ENCODE results near the gene NPC1.
"Not testable (repeated sequence)": the region's sequence is repeated elsewhere in the genome, so short reads cannot be mapped to it uniquely, and the experiment has no call there.

The NPC1 gene

DNA sequence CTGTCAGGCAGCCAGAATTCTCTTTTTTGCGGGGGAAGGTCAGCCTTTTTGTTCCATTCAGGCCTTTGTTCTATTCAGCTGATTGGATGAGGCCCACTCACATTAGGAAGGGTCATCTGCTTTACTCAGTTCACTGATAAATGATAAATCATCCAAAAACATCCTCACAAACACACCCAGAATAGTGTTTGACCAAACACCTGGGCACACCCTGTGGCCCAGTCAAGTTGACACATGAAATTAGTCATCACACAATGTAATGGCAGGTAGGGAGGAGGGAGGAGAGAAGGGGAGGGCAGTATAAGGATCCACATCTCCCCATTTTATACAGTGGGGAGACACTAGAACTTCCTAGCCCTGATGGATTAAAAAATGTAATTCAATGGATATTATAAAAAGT lies 91.3 kb downstream of the NPC1 start:
- no peaks in the 10 kb centered on the region for H3K9me3 ChIP-seq (ENCODE audit: low read length)
- H3K4me1 ChIP-seq (ENCODE audit: insufficient read depth, low read length), result peaks cover 10% of the 10 kb centered on the region
- no peak overlapping the region for H3K4me3 ChIP-seq (ENCODE audit: low read length)

DNA sequence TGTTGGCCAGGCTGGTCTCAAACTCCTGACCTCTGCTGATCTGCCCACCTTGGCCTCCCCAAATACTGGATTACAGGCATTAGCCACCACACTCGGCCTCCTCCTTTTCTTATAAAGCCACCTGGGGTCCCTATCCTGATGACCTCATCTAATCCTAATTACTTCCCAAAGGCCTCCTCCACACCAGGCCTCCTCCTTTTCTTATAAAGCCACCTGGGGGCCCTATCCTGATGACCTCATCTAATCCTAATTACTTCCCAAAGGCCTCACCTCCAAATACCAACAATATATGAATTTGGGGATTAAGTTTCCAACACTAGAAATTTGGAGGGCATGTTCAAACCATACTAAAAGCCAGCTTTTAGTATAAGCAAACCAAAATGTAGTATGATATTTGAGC lies 92.7 kb downstream of the NPC1 start:
- Histone ChIP-seq H3K27me3 (ENCODE audit: insufficient read depth, low read length) (no peaks in the 10 kb centered on the region), H3K9me3 (ENCODE audit: low read length) (no peaks in the 10 kb centered on the region), H3K36me3 (ENCODE audit: insufficient read depth, low read length) (no peaks in the 10 kb centered on the region), H3K4me3 (ENCODE audit: low read length) (no peak overlapping the region), H3K4me1 (ENCODE audit: insufficient read depth, low read length) (peaks cover 10% of the 10 kb centered on the region), H2AFZ (ENCODE audit: low read depth, low read length) (no peak overlapping the region)

More for the DNA sequence above, 91.3 kb downstream of the NPC1 start:
- Histone ChIP-seq H2AFZ (ENCODE audit: low read depth, low read length) (no peak overlapping the region), H3K27me3 (ENCODE audit: insufficient read depth, low read length) (no peaks in the 10 kb centered on the region), H3K36me3 (ENCODE audit: insufficient read depth, low read length) (no peaks in the 10 kb centered on the region)

DNA sequence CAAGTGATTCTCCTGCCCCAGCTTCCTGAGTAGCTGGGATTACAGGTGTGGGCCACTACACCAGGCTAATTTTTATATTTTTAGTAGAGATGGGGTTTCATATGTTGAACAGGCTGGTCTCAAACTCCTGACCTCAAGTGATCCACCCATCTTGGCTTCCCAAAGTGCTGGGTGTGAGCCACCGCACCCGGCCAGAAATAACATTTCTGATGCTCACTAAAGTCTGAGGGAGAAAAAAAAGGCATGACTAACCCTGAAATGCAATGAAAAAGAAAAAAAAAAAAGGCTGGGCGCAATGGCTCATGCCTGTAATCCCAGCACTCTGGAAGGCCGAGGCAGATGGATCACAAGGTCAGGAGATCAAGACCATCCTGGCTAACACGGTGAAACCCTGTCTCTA lies 96.7 kb downstream of the NPC1 start:
- H3K36me3 ChIP-seq (ENCODE audit: insufficient read depth, low read length); H3K4me1 ChIP-seq (ENCODE audit: insufficient read depth, low read length); H3K27me3 ChIP-seq (ENCODE audit: insufficient read depth, low read length); H3K9me3 ChIP-seq (ENCODE audit: low read length); H2AFZ ChIP-seq (ENCODE audit: low read depth, low read length); H3K4me3 ChIP-seq (ENCODE audit: low read length): not testable (repeated sequence)

DNA sequence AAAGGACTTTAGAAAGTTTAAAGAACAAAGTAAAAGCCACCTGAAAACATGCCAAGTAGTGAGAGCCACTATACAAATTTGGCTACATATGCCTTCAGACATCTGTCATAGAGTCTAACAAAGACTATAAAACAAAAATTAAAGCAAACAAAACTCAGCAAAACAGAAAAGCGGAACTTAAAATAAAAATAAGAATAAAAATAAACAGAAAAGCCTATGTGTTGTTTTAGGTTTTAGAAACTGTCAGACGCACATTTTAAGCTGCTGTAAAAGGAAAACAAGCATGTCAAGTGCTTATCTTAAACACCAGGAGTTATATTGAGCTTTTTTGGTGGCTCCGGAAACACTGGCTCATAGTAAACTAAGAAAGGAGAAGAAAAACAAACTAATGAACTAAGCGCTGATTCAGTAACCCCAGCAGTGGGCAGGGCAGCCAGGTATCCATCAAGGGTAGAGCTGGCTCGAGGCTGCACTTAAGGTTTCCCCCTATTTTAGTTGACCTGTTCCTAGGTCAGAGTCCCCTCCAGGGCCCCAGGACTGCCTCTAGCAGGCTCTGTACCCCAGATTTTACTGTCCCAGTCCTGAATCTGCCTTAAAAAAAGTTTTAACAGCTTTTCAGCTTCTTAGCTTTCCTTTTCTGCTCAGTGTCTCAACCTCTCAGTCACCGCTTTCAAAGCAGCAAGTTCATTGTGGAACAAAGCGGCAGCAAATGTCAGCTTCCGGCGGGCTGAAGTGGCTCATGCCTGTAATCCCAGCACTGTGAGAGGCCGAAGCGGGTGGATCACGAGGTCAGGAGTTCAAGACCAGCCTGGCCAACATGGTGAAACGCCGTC lies 98.4 kb downstream of the NPC1 start:
- no peaks in the 10 kb centered on the region for H3K27me3 ChIP-seq (ENCODE audit: insufficient read depth, low read length)
- no peaks in the 10 kb centered on the region for H3K9me3 ChIP-seq (ENCODE audit: low read length)
- no peak overlapping the region for H3K4me3 ChIP-seq (ENCODE audit: low read length)
- no peaks in the 10 kb centered on the region for H3K36me3 ChIP-seq (ENCODE audit: insufficient read depth, low read length)
- no peaks in the 10 kb centered on the region for H3K4me1 ChIP-seq (ENCODE audit: insufficient read depth, low read length)
- H2AFZ ChIP-seq (ENCODE audit: low read depth, low read length), result no peak overlapping the region

DNA sequence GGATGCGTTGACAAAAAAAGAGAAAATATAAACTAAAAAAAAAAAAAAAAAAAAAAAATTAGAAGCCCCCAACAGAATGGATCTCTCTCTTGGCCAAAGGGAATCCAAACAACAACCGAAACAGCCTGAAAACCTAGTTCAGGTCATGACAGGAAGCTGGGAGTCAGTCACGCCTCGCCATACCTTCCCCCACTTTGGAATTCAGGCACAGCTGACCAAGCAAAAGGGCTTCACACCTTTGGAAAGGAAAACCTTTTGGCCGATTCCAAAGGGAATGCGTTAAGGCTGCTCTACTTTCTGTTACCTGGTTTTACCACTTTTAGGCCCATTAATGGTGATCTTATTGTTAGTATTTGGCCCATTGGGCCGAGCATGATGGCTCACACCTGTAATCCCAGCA lies 100.9 kb downstream of the NPC1 start:
- no peaks in the 10 kb centered on the region for H3K9me3 ChIP-seq (ENCODE audit: low read length)
- no peaks in the 10 kb centered on the region for H3K27me3 ChIP-seq (ENCODE audit: insufficient read depth, low read length)
- H2AFZ ChIP-seq (ENCODE audit: low read depth, low read length), result no peak overlapping the region
- no peak overlapping the region for H3K4me3 ChIP-seq (ENCODE audit: low read length)
- peaks cover 14% of the 10 kb centered on the region for H3K36me3 ChIP-seq (ENCODE audit: insufficient read depth, low read length)
- H3K4me1 ChIP-seq (ENCODE audit: insufficient read depth, low read length), result no peaks in the 10 kb centered on the region

DNA sequence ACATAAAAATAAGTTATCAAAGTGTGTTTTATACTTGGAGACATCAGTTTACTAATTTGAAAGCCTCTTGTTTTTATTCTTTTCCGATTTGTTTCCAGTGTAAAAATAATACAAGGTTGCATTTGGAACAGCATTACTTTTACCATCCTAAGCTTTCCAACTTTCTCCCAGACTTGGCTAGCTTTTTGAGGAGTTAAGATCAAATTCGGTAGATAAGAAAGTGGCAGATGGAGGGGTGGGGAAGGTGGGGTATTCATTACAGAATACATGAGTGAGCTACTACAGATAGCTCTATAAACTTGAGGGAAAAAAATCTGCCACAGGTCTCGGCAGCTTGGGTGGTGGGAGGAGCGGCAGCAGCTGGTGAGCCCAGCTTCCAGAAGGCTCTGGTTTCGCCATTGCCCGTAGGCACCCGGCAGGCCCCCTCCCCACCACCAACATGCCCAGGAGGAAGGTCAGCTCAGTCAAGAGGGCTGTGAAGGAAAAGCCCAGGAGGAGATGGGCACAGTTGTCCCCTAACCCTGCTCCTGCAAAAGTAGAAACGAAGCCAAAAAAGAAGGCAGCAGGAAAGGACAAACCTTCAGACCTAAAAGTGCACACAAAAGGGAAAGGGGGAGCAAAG lies 101.6 kb downstream of the NPC1 start:
- Histone ChIP-seq H3K4me1 (ENCODE audit: insufficient read depth, low read length) (no peaks in the 10 kb centered on the region), H3K4me3 (ENCODE audit: low read length) (no peak overlapping the region), H3K36me3 (ENCODE audit: insufficient read depth, low read length) (peaks cover 21% of the 10 kb centered on the region), H3K9me3 (ENCODE audit: low read length) (no peaks in the 10 kb centered on the region), H2AFZ (ENCODE audit: low read depth, low read length) (no peak overlapping the region), H3K27me3 (ENCODE audit: insufficient read depth, low read length) (no peaks in the 10 kb centered on the region)

Measured in neuron (in vitro differentiated cells).